ENCODE measurements around the gene IARS2. TPM values are rescaled to one million over a fixed set of nuclear protein-coding genes. Genes with fewer than 3 reads are reported as not detected.
"Not testable (repeated sequence)": the region's sequence is repeated elsewhere in the genome, so short reads cannot be mapped to it uniquely, and the experiment has no call there.

IARS2 gene
- total RNA-seq, 4 donors from 2014 or later = 54.8 to 87.7 (median 75.4) TPM

GRCh38 chr1:220067269-220068204 lies 26.4 kb upstream of the IARS2 start:
- WGBS = 93% methylated on average over 3 of the region's 3 CpGs
- peaks cover 12 to 81% (median 55%) of the 10 kb centered on the region in 4 donors for H3K36me3 ChIP-seq
- intact Hi-C loops (cut with DNase I) = no loop called here
- no peaks in the 10 kb centered on the region for H3K4me1 ChIP-seq
- TF ChIP-seq EP300 (IDR thresholded peaks at IDR 0.05) (no peak), POLR2A (IDR thresholded peaks at IDR 0.05; ENCODE audit: low read depth) (no peak), POLR2AphosphoS5 (IDR thresholded peaks at IDR 0.05) (no peak), CTCF (IDR thresholded peaks at IDR 0.05) (no peak)
- H3K27ac ChIP-seq (replicated peaks in 1 of 4) = no peak overlapping the region
- no peaks in the 10 kb centered on the region for H3K27me3 ChIP-seq
- H3K4me3 ChIP-seq = no peak overlapping the region
- H3K9me3 ChIP-seq = no peaks in the 10 kb centered on the region
- no peak for DNase-seq (ENCODE audit: extremely low spot score)

- Histone ChIP-seq H3K27me3 (no peaks in the 10 kb centered on the region), H3K4me3 (no peak overlapping the region), H3K4me1 (no peaks in the 10 kb centered on the region), H3K9me3 (no peaks in the 10 kb centered on the region), H3K27ac (replicated peaks in 1 of 4) (no peak overlapping the region), H3K36me3 (peaks cover 7 to 41% (median 18%) of the 10 kb centered on the region in 4 donors)
- intact Hi-C loops (cut with DNase I) = no loop called here
- DNase-seq (ENCODE audit: extremely low spot score) = no peak
- WGBS = 94% methylated on average over 4 of the region's 4 CpGs
- TF ChIP-seq CTCF (IDR thresholded peaks at IDR 0.05) = no peak
- TF ChIP-seq POLR2A (IDR thresholded peaks at IDR 0.05; ENCODE audit: low read depth) = no peak
- TF ChIP-seq EP300 (IDR thresholded peaks at IDR 0.05) = no peak
- TF ChIP-seq POLR2AphosphoS5 (IDR thresholded peaks at IDR 0.05) = no peak
These were observed 16.8 kb upstream of the IARS2 start for GRCh38 chr1:220076861-220077762.

GRCh38 chr1:220077887-220078286 lies 16.0 kb upstream of the IARS2 start:
- H3K9me3 ChIP-seq = no peaks in the 10 kb centered on the region
- no peak overlapping the region for H3K4me3 ChIP-seq
- TF ChIP-seq POLR2A (IDR thresholded peaks at IDR 0.05; ENCODE audit: low read depth) (no peak), POLR2AphosphoS5 (IDR thresholded peaks at IDR 0.05) (no peak), EP300 (IDR thresholded peaks at IDR 0.05) (no peak), CTCF (IDR thresholded peaks at IDR 0.05) (no peak)
- no peak for DNase-seq (ENCODE audit: extremely low spot score)
- H3K36me3 ChIP-seq = peaks cover 0 to 33% (median 11%) of the 10 kb centered on the region in 4 donors
- 93% methylated on average over 3 of the region's 3 CpGs for WGBS
- H3K27me3 ChIP-seq = no peaks in the 10 kb centered on the region
- intact Hi-C loops (cut with DNase I) = no loop called here
- H3K27ac ChIP-seq (replicated peaks in 1 of 4) = no peak overlapping the region
- no peaks in the 10 kb centered on the region for H3K4me1 ChIP-seq

GRCh38 chr1:220084460-220084859 lies 9.5 kb upstream of the IARS2 start:
- Histone ChIP-seq H3K27ac (replicated peaks in 1 of 4) (no peak overlapping the region), H3K4me1 (peaks cover 0 to 14% (median 11%) of the 10 kb centered on the region in 4 donors), H3K9me3 (no peaks in the 10 kb centered on the region), H3K27me3 (no peaks in the 10 kb centered on the region), H3K36me3 (peaks cover 0 to 10% (median 0%) of the 10 kb centered on the region in 4 donors), H3K4me3 (no peak overlapping the region)
- DNase-seq (ENCODE audit: extremely low spot score) = no peak
- intact Hi-C loops (cut with DNase I) = no loop called here
- TF ChIP-seq POLR2A (IDR thresholded peaks at IDR 0.05; ENCODE audit: low read depth) (no peak), POLR2AphosphoS5 (IDR thresholded peaks at IDR 0.05) (no peak), CTCF (IDR thresholded peaks at IDR 0.05) (no peak), EP300 (IDR thresholded peaks at IDR 0.05) (no peak)
- 92% methylated on average over 1 of the region's 1 CpG for WGBS

- intact Hi-C loops (cut with DNase I) = loop anchor here (5.0 kb wide), 1 partner anchor 39 kb away; the partner anchor contains the start of gene EPRS1
- not testable (repeated sequence) for H3K4me3 ChIP-seq; H3K36me3 ChIP-seq; H3K27ac ChIP-seq (replicated peaks in 1 of 4); H3K9me3 ChIP-seq; DNase-seq (ENCODE audit: extremely low spot score); H3K27me3 ChIP-seq
- peaks cover 2 to 21% (median 14%) of the 10 kb centered on the region in 4 donors for H3K4me1 ChIP-seq
- WGBS = 92% methylated on average over 15 of the region's 15 CpGs
These were observed 7.7 kb upstream of the IARS2 start for GRCh38 chr1:220086261-220086686.
